HuH-7.5 (cell line): ENCODE measurements around the gene PSMG4.

ENCODE experiments used
- DNase-seq: peaks from one replicate; pipeline ENCODE4 v3.0.0; 2011; ENCODE audit warnings: low spot score

PSMG4 gene

DNA sequence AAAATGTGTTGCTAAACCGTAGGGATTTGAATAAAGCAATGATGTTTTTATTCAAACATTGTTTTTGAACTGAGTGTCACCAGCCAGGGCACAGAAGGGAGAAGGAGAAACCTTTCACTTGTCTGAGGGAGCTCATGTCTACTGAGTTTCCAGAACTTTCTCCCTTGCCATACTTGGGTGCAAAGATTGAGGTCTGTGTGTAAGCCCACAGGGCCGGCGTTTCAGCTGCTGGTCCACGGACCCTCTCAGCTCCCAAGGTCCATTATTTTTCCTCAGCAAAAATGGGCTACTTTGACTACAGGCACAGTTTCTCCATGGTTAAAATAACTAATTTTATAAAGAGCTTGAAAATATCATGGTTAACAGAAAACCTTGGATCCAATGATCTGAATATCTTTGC lies 32.6 kb downstream of the PSMG4 start:
- DNase-seq: no peak

DNA sequence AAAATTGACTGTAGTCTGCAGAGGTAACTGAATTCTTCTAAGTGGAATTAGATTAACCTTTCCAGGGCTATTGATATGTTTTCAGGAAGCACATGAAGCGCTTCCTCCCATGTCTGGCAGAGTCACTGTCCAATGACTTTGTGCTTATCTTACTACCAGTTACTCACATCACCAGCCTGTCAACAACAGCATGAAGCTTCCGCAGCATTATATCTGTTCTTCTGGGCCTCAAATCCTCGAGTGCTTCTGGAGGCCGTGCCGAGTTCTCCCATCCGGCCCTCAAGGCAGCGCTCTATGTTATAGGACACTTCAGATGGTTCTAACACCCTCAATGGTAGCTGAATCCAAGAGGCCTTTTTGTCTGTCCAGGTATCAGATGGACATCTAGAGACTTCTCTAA lies 33.2 kb downstream of the PSMG4 start:
- no peak for DNase-seq

DNA sequence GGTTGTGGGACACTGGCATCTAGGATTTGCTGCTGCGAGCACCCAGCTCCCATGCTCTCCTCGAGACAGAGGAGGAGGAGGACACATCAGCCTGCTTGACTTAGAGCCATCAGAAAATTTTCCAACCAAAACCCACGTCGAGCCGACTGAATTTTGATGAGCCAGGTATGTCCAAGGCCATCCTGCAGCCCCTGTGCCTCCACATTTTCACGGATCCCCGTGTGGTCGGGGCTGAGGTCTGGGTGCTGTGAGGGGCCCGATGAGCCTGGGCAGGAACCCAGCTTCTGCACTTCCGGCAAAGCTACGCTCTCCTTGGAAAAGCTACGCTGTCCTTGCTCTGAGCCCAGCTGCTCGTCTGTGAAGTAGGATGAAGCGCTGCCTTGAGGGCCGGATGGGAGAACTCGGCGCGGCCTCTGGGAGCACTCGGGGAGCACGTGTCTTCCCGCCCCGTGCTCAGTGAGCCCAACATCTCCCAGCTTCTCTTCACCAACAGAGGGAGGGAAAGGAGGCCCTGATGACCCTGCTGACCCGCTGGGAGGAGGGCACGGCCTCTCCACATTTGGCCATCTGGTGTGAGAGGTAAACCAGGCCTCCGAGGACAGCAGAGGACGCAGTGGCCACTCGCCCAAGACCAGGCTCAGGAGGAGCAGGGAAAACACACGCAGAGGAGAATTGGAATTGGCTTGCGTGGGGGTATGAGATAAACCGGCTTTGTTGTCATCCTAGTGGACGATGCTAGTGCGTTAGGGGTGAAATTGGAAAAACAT lies 33.9 kb downstream of the PSMG4 start:
- no peak for DNase-seq

DNA sequence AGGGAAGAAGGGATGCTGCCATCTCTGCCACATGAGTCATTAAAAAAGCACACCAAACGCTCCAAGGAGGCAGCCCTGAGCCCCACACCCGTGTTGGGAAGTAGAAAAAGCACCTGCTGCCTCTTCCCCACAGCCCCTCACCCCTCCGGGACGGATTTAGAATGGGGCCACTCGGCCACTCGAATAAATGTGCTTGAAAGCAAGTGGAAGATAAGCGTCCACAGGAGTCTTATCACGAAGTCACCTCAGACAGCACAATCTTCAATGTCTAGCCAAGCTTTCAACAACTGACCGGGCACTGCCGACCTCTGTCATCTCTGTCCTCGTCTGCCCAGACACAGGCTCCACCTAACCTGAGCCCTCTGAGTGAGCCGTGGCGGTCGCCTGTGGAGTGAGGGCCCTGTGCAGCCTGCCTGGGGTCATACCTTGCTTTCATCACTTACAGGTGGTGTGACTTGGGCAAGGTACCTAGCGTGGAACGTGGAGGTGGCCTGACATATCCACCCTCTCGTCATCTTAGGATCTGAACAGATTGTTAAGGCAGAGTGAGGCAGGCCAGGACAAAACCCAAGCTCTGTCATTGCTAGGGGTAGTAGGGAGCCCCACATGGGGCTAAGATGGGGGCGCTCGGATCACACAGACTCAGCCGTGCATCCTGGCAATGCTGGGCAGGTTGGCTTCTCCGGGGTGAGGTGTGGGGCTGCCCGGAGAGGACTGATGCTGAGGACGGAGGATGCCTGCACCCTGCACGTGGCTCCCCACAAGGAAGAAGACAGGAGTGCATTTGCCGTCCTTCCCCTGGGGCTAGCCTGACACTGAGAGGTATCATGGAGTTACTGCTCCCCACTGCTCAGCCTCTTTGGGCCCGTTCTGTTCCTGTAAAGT lies 34.8 kb downstream of the PSMG4 start:
- DNase-seq: no peak

DNA sequence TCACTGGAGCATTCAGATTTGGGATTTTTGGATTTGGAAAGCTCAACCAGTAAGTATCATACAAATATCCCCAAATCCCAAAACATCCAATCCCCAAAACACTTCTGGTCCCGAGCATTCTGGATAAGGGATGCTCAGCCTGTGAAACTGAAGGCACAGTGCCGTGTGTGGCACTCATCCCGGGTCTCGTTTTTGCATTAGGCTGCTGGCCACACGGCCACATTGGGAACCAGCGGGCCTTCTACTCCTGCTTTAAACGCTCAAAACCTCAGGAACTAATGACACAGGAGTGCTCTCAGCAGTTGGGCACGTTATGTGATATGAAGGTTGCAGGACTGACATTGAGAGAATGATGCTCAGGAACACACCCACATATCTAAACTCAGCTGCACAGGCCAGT lies 35.6 kb downstream of the PSMG4 start:
- DNase-seq: no peak

DNA sequence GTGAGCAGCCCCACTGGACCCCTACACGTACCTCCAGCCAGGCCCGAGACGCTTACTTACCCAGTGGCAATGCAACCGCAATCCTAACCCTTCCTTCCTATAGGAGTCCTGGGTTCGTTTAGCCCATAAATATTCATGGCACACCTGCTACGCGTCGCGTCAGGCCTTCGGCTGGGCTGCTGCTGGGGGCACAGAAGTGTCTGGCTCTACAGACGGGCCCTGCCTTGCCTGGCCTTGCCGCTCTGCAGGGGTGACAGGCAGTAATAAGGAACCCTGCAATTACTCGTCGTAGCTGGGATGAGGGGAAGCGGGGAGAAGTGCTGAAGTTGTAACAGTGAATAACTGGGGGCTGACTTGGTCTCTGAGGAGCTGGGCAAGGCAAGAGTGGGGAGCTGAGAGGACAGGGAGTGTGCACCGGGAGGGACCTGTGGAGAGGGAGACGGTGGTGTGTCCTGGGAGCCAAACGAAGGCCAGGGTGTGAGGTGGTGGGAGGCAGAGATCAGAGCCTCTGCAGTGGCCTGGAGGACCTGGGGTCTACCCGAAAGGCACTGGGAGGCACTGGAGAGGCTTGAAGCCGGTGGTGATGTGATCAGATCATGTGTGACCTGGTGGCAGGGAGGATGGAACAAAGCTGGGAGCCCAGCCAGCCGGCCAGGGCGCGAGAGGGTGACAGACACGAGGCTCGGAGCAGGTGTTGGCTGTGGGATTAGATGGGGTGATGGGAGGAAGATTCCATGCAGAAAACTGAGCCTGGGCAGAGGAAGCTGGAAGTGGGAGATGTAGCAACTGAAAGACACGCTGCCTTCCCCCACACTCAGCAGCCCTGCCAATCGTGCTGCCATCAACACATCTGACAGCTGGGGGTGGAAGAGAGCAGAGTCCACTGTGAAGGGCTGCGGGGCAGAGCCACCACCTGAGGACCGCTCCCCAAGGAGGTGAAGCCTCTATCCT lies 36.4 kb downstream of the PSMG4 start:
- DNase-seq: no peak

DNA sequence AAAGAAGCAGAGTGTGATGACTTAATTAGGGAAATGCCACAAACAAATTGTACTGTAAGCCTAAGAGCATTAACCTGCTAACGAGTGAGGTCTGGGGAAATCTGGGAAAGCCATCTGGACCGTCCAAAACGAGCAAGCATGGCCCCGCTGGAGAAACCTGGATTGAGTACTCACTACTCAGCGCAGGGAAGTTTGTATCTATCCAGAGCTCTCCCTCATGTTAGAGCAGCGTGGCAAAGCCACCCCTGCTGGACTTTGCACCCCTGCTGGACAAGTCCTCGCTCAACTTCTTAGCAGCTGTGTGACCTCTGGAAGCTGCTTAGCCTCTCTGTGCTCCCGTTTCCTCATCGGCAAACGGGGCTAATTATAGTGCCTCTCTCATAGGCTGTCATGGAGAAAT lies 37.3 kb downstream of the PSMG4 start:
- no peak for DNase-seq

DNA sequence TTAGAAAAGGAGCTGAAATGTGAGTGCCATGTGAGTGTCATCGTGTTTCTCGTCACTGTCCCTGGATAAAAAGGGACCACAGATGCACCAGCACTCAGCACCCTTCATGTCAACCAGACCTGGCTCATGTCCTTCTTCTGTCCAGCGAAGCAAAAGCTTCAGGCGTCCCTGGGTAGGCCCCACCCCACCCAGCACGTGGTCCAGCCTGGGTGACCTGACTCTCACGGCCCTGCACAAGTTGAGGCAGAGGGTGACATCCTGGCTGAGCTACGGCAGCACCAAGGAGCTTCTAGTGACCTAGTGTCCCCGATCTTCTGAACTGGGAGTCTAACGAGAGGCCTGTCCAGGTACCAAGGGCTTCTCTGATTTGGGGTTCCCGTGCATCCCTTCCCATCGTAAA lies 37.8 kb downstream of the PSMG4 start:
- DNase-seq: no peak

DNA sequence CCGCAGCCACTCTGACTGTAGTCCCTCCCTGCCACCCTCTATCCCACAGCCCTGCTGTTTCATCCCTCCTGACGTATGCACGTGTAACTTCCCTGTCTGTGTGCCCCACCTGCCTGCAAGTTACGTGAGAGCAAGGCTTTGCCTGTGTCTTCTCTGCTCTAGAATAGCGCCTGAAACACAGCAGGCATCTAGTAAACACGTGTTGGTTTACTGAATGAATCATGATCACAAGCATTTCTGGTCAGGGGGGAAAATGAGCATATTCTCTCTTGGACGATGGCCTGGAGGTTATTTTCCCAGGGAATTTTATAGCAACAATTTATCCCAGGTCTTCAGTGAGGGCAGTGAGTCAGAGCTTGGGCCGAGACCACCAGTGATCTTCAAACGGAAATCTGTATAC lies 38.3 kb downstream of the PSMG4 start:
- DNase-seq: no peak

DNA sequence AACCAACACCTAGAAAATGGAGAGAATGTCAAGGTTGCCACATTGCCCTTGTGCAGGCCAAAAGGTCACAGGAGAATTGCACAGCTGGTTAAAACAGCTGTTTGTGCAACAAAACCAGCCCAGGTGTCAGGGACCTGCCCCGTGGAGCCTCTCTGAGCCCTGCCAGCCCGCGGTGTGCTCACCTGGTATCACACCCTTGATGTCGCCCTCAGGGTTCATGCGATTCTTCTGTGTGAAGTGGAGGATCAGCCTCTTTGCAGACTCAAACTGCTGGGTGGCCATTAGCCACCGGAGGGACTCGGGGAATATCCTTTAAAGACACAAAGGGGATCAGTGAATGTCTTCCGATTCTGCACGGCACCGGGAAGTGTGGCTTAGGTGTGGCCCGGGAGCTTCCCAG lies 39.2 kb downstream of the PSMG4 start:
- no peak for DNase-seq

DNA sequence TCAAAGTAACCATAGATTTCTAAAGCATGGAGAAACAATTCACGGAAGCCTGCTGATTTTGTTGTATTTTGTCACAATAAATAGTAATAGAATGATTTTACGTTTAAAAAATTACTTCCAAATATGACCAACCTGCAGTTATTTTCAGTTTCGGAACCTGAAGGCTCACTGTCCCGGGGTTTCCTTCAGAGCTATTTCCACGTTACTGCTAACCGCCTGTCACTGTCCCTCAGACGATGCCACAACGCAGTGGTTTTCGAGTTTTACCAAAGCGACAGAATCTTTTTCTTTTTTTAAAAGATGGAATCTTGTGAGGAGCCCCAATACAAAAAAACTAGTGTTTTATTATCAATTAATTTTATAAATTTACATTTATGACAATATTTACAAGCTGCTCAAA lies 40.5 kb downstream of the PSMG4 start:
- DNase-seq: no peak

DNA sequence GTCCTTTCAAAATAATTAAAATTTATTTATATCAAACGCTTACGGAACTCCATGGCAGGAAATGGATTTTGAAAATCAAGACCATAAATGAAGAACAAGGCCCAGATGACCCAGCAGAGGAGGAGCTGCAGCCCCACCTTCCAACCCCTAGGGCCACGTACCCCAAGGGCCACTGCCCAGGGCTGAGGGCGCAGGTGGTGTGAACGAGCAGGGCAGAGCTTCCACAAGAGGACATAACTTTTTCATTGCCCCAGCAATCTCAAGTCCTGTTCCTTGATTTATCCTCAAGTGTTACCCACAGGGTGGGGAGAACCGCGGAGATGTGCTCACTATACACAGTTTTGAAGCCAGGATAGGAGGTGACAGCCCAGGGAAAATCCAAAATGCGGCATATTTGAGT lies 42.8 kb downstream of the PSMG4 start:
- no peak for DNase-seq

DNA sequence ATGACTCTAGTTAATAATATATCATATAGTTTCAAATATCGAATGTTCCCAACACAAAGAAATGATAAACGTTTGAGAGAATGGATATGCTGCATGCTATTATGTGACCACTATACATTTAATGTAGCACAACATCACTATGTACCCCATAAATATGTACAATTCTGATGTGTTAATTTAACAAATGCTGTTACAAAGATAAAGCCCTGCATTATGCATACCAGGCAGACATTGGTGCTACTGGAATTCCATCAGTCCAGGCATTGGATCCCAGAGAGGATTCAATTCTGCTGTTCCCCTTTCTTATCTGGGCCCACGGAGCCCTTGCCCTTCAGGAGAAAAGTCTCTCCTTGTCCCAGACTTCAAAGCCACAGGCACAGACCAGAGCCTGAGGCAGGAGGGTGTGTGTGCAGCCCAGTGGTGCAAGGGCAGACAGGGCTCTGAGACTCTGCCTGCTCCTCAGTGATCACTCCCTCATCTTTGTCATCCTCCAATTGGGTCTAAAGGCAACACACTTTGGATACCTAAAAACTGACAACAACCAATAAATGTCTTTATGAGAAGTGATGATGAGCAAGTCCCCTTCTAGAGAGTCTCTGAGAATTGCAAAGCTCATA lies 45.2 kb downstream of the PSMG4 start:
- DNase-seq: no peak

DNA sequence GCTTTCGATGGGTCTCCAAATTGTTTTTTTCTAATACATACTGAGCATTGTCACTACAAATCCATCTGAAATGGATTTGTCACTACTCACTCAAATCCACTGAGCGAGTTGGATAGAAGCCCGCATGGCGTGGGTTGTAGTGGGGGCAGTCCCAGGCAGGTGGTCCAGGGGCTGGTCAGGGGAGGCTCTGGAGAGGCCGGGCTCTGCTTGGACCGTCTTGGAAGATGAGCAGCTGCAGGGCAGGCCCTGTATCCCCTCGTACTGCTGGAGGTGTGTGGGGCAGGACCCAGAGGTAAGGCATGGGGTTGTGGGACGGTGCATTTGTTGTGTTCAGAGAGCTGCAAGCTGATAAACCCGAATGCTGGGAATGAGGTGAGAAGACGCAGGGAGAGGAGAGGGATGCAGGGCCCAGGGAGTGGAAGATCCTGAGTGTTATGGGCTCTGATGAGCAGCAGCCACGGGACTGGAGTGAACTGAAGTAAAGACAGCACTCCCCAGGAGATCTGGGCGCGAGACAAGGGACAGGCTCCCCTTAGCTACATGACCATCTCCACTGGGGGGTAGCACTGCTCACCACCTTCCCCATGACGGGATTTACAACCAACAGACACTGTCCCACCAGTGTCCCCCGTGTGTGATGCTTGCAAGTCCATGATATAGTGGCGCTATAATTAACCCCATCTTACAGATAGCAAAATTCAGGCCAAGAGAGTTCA lies 45.9 kb downstream of the PSMG4 start:
- no peak for DNase-seq

DNA sequence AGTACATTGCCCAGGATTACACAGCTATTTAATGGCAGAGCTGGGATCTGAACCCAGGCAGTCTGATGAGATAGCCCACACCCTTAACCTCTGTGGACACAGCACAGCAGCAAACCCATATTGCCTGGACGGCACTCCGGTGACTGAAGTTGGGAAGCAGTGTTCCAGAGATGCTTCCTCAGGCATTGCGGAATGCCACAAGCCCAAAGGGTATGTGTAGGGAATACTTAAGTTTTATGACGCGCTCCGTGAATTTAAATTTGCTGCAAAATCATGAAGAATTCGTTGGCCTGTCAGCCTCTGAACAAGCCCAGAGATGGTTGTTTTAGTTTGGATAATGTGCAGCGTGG lies 46.4 kb downstream of the PSMG4 start:
- DNase-seq: no peak

DNA sequence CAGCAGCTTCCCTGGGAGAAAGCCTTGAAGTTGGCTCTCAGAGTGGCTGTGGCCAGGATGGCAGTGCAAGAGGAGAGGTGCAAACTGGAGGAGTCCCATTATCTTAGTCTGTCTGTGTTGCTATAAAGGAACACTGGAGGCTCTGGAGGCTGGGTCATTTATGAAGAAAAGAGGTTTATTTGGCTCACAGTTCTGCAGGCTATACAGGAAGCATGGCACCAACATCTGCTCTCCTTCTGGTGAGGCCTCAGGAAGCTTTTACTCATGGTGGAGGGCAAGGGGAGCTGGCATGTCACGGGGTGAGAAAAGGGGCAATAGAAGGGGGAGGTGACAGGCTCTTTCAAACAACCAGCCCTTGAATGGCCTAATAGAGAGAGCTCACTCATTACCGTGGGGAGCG lies 47.1 kb downstream of the PSMG4 start:
- no peak for DNase-seq

DNA sequence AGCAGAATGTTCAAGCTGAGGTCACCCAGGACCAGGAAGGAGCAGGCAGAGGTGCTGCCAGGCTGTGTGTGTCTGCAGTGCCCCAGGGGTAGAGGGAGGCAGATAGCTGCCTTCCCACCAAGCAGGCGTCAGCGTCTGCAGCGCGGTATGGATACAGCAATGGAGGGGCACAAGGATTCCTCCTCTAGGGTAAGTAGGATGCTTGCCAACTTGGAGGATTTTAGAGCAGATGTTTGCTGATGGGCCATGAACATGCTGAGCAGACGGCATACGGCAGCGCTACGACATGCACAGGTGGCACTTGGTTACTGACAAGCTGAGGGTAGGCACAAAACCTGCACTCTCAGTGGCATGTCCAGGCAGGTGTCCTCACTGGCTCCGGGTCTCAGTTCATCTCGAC lies 48.1 kb downstream of the PSMG4 start:
- DNase-seq: no peak

DNA sequence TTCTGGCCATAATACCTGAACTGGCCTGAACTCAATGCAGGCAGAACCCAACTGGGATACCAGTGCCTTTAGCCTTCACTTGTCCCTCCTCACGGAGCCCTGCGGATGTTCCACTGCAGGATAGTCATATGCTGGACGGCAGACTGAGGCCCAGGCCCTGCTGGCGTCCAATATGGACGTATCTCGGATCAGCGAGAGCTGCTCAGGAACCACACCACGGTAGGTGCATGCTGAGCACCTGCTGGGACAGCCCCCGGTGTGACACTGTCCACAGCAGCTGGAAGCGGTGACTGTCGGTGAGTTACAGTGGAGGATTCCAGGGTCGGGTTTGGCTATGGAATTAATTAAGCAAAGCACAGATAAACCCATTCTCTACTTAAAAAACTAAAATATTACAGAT lies 48.7 kb downstream of the PSMG4 start:
- no peak for DNase-seq

DNA sequence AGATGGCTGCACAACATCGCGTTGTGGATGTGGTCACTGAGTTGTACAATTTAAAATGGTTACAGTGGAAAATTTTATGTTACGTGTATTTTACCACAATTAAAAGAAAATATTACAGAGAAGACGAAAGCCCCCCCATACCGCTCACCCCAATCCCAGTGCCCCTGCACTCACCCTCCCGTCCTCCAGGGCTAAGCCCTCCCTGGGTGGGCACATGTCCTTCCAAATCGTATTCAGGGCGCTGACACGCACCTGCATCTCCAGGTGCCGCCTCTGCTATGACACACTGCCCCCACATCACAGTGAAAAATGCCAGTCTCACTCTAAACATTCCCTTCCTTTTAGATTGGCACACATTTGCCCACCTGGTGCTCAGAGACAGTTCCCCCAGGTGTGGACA lies 49.4 kb downstream of the PSMG4 start:
- no peak for DNase-seq

DNA sequence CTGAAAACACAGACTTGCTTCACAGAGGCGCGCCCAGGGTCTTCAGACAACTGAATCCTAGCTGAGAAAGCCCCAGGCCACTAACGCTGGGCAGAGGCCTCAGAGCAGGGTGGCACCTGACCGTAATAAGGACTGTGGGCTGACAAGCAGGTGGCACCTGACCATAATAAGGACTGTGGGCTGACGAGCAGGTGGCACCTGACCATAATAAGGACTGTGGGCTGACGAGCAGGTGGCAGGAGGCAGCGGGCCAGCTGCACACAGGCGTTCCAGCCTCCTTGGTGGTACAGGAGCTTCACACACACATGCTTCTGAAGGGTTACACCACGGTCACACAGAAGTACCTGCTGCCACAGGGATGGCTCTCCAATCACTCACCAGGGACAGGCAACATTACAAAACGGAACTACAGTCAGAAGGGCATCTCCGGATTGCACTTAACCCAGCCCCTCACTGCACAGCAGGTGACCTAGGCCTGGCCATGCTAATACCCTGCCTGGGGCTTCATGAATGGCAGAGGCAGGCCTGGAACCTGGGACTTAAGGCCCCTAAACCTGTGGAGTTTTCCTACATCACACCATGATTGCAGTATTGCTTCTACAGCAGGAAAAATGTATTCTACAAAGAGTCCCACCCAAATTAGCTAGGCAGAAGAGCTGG lies 50.8 kb downstream of the PSMG4 start:
- no peak for DNase-seq

DNA sequence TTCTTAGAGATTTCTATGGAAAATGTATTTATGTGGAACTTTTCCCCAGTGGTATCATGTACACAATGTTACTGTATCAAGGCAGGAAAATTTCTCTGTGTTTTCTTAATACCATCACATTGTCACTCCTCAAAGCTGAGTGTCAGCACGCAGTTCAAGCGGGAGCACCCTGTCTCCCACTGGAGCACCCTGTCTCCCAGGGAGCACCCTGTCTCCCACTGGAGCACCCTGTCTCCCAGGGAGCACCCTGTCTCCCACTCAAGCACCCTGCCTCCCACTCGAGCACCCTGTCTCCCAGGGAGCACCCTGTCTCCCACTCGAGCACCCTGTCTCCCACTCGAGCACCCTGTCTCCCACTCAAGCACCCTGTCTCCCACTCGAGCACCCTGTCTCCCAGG lies 51.3 kb downstream of the PSMG4 start:
- no peak for DNase-seq
